Kidney capillary endothelial cell (primary cell): ENCODE data around the gene CAST.
"Not testable (repeated sequence)": the region's sequence is repeated elsewhere in the genome, so short reads cannot be mapped to it uniquely, and the experiment has no call there.

Experiments used
- DNase-seq: peaks from one replicate; pipeline ENCODE4 v3.0.0-alpha.2; 2018; ENCODE audit warnings: low spot score

CAST gene

GRCh38 chr5:96661855-96662724 is at the start of gene CAST:
Gene CAST (plus strand): TSS chr5:96662376. CDS start chr5:96662423, 47 bp downstream.
- DNase-seq: peak; percentile 70

GRCh38 chr5:96614110-96614691 is 48.0 kb upstream of the CAST start:
- peak; percentile 87 for DNase-seq

GRCh38 chr5:96615223-96615622 is 47.0 kb upstream of the CAST start:
- DNase-seq: no peak

GRCh38 chr5:96616801-96617200 is 45.4 kb upstream of the CAST start:
- DNase-seq: no peak

- DNase-seq: not testable (repeated sequence)
Observed at GRCh38 chr5:96618311-96619016, 43.7 kb upstream of the CAST start.

- DNase-seq: no peak
Observed at GRCh38 chr5:96619946-96620345, 42.2 kb upstream of the CAST start.

GRCh38 chr5:96624596-96624995 is 37.6 kb upstream of the CAST start:
- no peak for DNase-seq

- DNase-seq: no peak
Observed at GRCh38 chr5:96625365-96625764, 36.8 kb upstream of the CAST start.

GRCh38 chr5:96626956-96627355 is 35.2 kb upstream of the CAST start:
- DNase-seq: no peak

GRCh38 chr5:96627792-96628398 is 34.3 kb upstream of the CAST start:
- no peak for DNase-seq

GRCh38 chr5:96628406-96628805 is 33.8 kb upstream of the CAST start:
- DNase-seq: no peak

- DNase-seq: peak; percentile 38
Observed at GRCh38 chr5:96629774-96630173, 32.4 kb upstream of the CAST start.

GRCh38 chr5:96633820-96634219 is 28.4 kb upstream of the CAST start:
- no peak for DNase-seq

GRCh38 chr5:96634881-96635280 is 27.3 kb upstream of the CAST start:
- no peak for DNase-seq

- DNase-seq: no peak
Observed at GRCh38 chr5:96636046-96636445, 26.1 kb upstream of the CAST start.

- no peak for DNase-seq
Observed at GRCh38 chr5:96636594-96636993, 25.6 kb upstream of the CAST start.

- no peak for DNase-seq
Observed at GRCh38 chr5:96637196-96637595, 25.0 kb upstream of the CAST start.

- no peak for DNase-seq
Observed at GRCh38 chr5:96638561-96638960, 23.6 kb upstream of the CAST start.

GRCh38 chr5:96640696-96641095 is 21.5 kb upstream of the CAST start:
- DNase-seq: no peak

GRCh38 chr5:96641368-96642280 is 20.6 kb upstream of the CAST start:
- no peak for DNase-seq

- DNase-seq: no peak
Observed at GRCh38 chr5:96642281-96642640, 19.9 kb upstream of the CAST start.

GRCh38 chr5:96645091-96645490 is 17.1 kb upstream of the CAST start:
- DNase-seq: no peak
